Astrocyte (in vitro differentiated cells and primary cell): ENCODE results near the gene REEP6.

Source experiments
- CTCF ChIP-seq: IDR thresholded peaks from 2 replicates; pipeline ENCODE4 v1.5.1; 2011; ENCODE audit warnings: low read depth, mild to moderate bottlenecking, inconsistent platforms, low read length, moderate library complexity; ENCODE audit not compliant: insufficient read depth
- EZH2 ChIP-seq: IDR thresholded peaks from 2 replicates; pipeline ENCODE4 v1.6.1; 2012; ENCODE audit warnings: mild to moderate bottlenecking, low read length, inconsistent platforms; ENCODE audit not compliant: insufficient read depth

- no peak for TF ChIP-seq CTCF
- TF ChIP-seq EZH2: no peak
Observed at GRCh38 chr19:1505012-1505411, 14.0 kb downstream of the REEP6 start.
